DOHH2 (cell line): ENCODE measurements around the gene ORMDL3.

Experiments used
- EZH2phosphoT487 ChIP-seq: fragments of 200-600 bp; sonication (generic); IDR thresholded peaks from 2 replicates; pipeline ENCODE4 v1.6.1; 2017; ENCODE audit warnings: borderline replicate concordance, mild to moderate bottlenecking, antibody characterized with exemption, low read length, moderate library complexity, mixed read lengths
- TF ChIP-seq, protein P1 (sequence below): fragments of 200-600 bp; sonication (generic); IDR thresholded peaks from one replicate; pipeline ENCODE4 v1.5.1; 2014; ENCODE audit warnings: antibody characterized with exemption, mild to moderate bottlenecking, low read depth, low read length; ENCODE audit not compliant: poor library complexity, severe bottlenecking

DNA sequence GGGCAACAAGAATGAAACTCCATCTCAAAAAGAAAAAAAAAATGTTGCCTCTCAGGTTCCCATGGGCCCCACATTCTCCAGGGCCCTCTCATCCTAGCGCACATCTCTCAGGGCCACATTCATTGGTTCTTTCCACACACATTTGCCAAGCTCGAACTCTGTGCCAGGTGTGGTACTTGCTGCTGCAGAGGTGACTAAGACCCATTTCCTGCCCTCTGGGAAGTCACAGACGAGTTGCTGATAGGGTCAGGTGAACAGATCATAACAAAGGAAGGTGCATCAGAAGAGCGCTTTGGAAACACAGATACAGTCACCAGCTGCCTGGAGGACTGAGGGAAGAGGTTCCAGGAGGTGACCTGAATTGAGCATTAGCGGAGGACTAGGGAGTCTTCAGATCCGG lies 36.4 kb upstream of the ORMDL3 start:
- TF ChIP-seq, protein P1, sequence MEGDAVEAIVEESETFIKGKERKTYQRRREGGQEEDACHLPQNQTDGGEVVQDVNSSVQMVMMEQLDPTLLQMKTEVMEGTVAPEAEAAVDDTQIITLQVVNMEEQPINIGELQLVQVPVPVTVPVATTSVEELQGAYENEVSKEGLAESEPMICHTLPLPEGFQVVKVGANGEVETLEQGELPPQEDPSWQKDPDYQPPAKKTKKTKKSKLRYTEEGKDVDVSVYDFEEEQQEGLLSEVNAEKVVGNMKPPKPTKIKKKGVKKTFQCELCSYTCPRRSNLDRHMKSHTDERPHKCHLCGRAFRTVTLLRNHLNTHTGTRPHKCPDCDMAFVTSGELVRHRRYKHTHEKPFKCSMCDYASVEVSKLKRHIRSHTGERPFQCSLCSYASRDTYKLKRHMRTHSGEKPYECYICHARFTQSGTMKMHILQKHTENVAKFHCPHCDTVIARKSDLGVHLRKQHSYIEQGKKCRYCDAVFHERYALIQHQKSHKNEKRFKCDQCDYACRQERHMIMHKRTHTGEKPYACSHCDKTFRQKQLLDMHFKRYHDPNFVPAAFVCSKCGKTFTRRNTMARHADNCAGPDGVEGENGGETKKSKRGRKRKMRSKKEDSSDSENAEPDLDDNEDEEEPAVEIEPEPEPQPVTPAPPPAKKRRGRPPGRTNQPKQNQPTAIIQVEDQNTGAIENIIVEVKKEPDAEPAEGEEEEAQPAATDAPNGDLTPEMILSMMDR = no peak
- no peak for TF ChIP-seq EZH2phosphoT487
